CD4-positive, alpha-beta T cell (primary cell): Measurements from ENCODE around the gene PHRF1. TPM values are rescaled to one million over a fixed set of nuclear protein-coding genes. Genes with fewer than 3 reads are reported as not detected.

Source experiments
- ATAC-seq: fragments of 200-7000 bp; cut with Tn5 transposase; one replicate; pipeline ENCODE4 v1.10.0; 2022; ENCODE audit warnings: mild to moderate bottlenecking; ENCODE audit not compliant: poor library complexity
- CTCF ChIA-PET: fragments of 350-600 bp; sonication (Branson Sonifier 250); formaldehyde crosslinking; loops from one replicate; lab custom pipeline; 2021; ENCODE audit warnings: antibody characterized with exemption, inconsistent platforms; lab: Charles Lee
- POLR2A ChIA-PET: fragments of 350-600 bp; sonication (Branson Sonifier 250); formaldehyde crosslinking; loops from one replicate; lab custom pipeline; 2021; ENCODE audit warnings: antibody characterized with exemption, inconsistent platforms; lab: Charles Lee
- DNase-seq, 14 experiments: peaks; one replicate each; pipeline ENCODE4 v3.0.0-alpha.2; 2013 to 2020; ENCODE audit warnings: mixed read lengths in 2 of 14
- H3K27ac ChIP-seq, 2 donors: one replicate each; pipeline versions ENCODE4 v1.5.1 to v1.7.0; 2013; ENCODE audit warnings: low read length in 2 of 2, low read depth in 1 of 2, mild to moderate bottlenecking in 1 of 2
- H3K27me3 ChIP-seq, 2 experiments: 1 replicate in 1 of 2; 2 replicates in 1 of 2; pipeline versions ENCODE4 v1.6.1 to v1.7.0; 2013; ENCODE audit warnings: low read length in 2 of 2, control low read depth in 1 of 2, mild to moderate bottlenecking in 1 of 2, moderate library complexity in 1 of 2; ENCODE audit not compliant: insufficient read depth in 2 of 2, control insufficient read depth in 1 of 2
- H3K36me3 ChIP-seq: one replicate; pipeline ENCODE4 v1.6.1; 2013; ENCODE audit warnings: low read length, control low read depth; ENCODE audit not compliant: insufficient read depth
- H3K4me1 ChIP-seq: one replicate; pipeline ENCODE4 v1.6.1; 2013; ENCODE audit warnings: low read length, control low read depth; ENCODE audit not compliant: insufficient read depth
- H3K4me3 ChIP-seq: one replicate; pipeline ENCODE4 v1.5.1; 2013; ENCODE audit warnings: mild to moderate bottlenecking, low read length, moderate library complexity
- H3K9me3 ChIP-seq, 2 experiments: 1 replicate in 1 of 2; 2 replicates in 1 of 2; pipeline versions ENCODE4 v1.6.1 to v1.7.0; 2013; ENCODE audit warnings: low read length in 2 of 2, mild to moderate bottlenecking in 2 of 2, control low read depth in 1 of 2, moderate library complexity in 1 of 2; ENCODE audit not compliant: control insufficient read depth in 1 of 2, insufficient read depth in 1 of 2
- H3K27ac Mint-ChIP-seq: one replicate; pipeline ENCODE4 v1.8.0; 2020; ENCODE audit warnings: mixed read lengths
- H3K27me3 Mint-ChIP-seq: one replicate; pipeline ENCODE4 v1.8.0; 2021; ENCODE audit warnings: mixed read lengths
- H3K36me3 Mint-ChIP-seq: one replicate; pipeline ENCODE4 v1.8.0; 2021; ENCODE audit warnings: low read depth, mixed read lengths
- H3K4me1 Mint-ChIP-seq: one replicate; pipeline ENCODE4 v1.8.0; 2021; ENCODE audit warnings: low read depth, mixed read lengths
- H3K4me3 Mint-ChIP-seq: one replicate; pipeline ENCODE4 v1.8.0; 2020; ENCODE audit warnings: mild to moderate bottlenecking, mixed read lengths
- H3K9me3 Mint-ChIP-seq: one replicate; pipeline ENCODE4 v1.8.0; 2020; ENCODE audit warnings: mixed read lengths
- CTCF ChIP-seq: fragments of 200-600 bp; IDR thresholded peaks from one replicate; pipeline ENCODE4 v1.8.0; 2022; ENCODE audit warnings: antibody characterized with exemption, mild to moderate bottlenecking
- intact Hi-C, 2 experiments: fragments of 100-400 bp; cut with DNase I in 1 of 2; cut with micrococcal nuclease in 1 of 2; formaldehyde crosslinking; loops; one replicate each; pipeline versions ENCODE4 v1.15.1 to v1.9.0; 2023 to 2025; cut with DNase I, micrococcal nuclease
- total RNA-seq, 174 experiments: library from RNA in 2 of 174; stranded (reverse) in 2 of 174; gene quantifications; one replicate each; pipeline ENCODE4 v1.2.3 and lab custom pipeline; 2021 to 2026

Gene PHRF1
- total RNA-seq, 2 experiments from 2014 or later, result 37.1 to 37.6 TPM

GRCh38 chr11:619628-620050 is 43.4 kb downstream of the PHRF1 start:
- no peak for TF ChIP-seq CTCF
- no peaks in the 10 kb centered on the region for H3K9me3 Mint-ChIP-seq

GRCh38 chr11:620201-620600 is 43.9 kb downstream of the PHRF1 start:
- Histone ChIP-seq H3K27me3 (peaks cover 5 to 7% of the 10 kb centered on the region in 2 experiments), H3K4me1 (peaks cover 13% of the 10 kb centered on the region), H3K4me3 (no peak overlapping the region), H3K36me3 (no peaks in the 10 kb centered on the region), H3K27ac (no peak overlapping the region), H3K9me3 (no peaks in the 10 kb centered on the region)
- Mint-ChIP-seq H3K4me3 (no peak overlapping the region), H3K9me3 (no peaks in the 10 kb centered on the region), H3K36me3 (no peaks in the 10 kb centered on the region), H3K27me3 (peaks cover 6% of the 10 kb centered on the region), H3K27ac (no peak overlapping the region), H3K4me1 (peaks cover 4% of the 10 kb centered on the region)
- POLR2A ChIA-PET, result no interaction called here
- CTCF ChIA-PET, result no interaction called here
- DNase-seq (peak in 1 of 14 experiments; percentile 30), ATAC-seq (no peak)
- intact Hi-C loops, result no loop called here
- no peak for TF ChIP-seq CTCF

More at GRCh38 chr11:619628-620050, 43.4 kb downstream of the PHRF1 start:
- Mint-ChIP-seq H3K4me1 (peaks cover 5% of the 10 kb centered on the region), H3K36me3 (no peaks in the 10 kb centered on the region), H3K27me3 (peaks cover 6% of the 10 kb centered on the region), H3K27ac (no peak overlapping the region), H3K4me3 (no peak overlapping the region)
- POLR2A ChIA-PET, result no interaction called here
- peak in 2 of 14 experiments; percentile 27 to 29 for DNase-seq
- peaks cover under 1% of the 10 kb centered on the region for H3K36me3 ChIP-seq
- no peak for ATAC-seq
- peaks cover 19% of the 10 kb centered on the region for H3K4me1 ChIP-seq
- CTCF ChIA-PET, result no interaction called here
- intact Hi-C loops, result loop anchor here in 1 of 2 experiments (5.0 kb wide), 1 partner anchor 308 kb away; the partner anchor contains the start of gene AP2A2
- peaks cover 1 to 4% of the 10 kb centered on the region in 2 experiments for H3K27me3 ChIP-seq
- H3K27ac ChIP-seq, result no peak overlapping the region
- no peaks in the 10 kb centered on the region for H3K9me3 ChIP-seq
- H3K4me3 ChIP-seq, result no peak overlapping the region

GRCh38 chr11:620935-621814 is 44.9 kb downstream of the PHRF1 start:
- ChIA-PET POLR2A (no interaction called here), CTCF (interaction anchor here (0.6 kb wide), 1 partner anchor 64 kb away, joined by 3 read pairs; no protein-coding TSS in a partner anchor)
- no peak for TF ChIP-seq CTCF
- Mint-ChIP-seq H3K27ac (no peak overlapping the region), H3K4me1 (no peaks in the 10 kb centered on the region), H3K4me3 (no peak overlapping the region), H3K9me3 (no peaks in the 10 kb centered on the region), H3K27me3 (peaks cover 6% of the 10 kb centered on the region), H3K36me3 (no peaks in the 10 kb centered on the region)
- peaks cover 14% of the 10 kb centered on the region in 2 experiments for H3K27me3 ChIP-seq
- intact Hi-C loops, result no loop called here
- peak in 2 of 14 experiments; percentile 29 to 32 for DNase-seq
- peaks cover 11% of the 10 kb centered on the region for H3K4me1 ChIP-seq
- no peaks in the 10 kb centered on the region for H3K36me3 ChIP-seq
- no peak for ATAC-seq
- peaks cover 0 to 4% of the 10 kb centered on the region in 2 experiments for H3K9me3 ChIP-seq
- no peak overlapping the region for H3K4me3 ChIP-seq
- no peak overlapping the region for H3K27ac ChIP-seq
